WTC11 (cell line): ENCODE results near the gene SPRY2.

ENCODE experiments used
- CBFB ChIP-seq: sonication (generic); formaldehyde crosslinking; IDR thresholded peaks from 2 replicates; pipeline ENCODE4 v1.8.1; 2022; ENCODE audit warnings: mild to moderate bottlenecking, low read depth, missing genetic modification reagents
- FOXK1 ChIP-seq: sonication (generic); formaldehyde crosslinking; IDR thresholded peaks from 2 replicates; pipeline ENCODE4 v1.8.0; 2022; ENCODE audit warnings: mild to moderate bottlenecking, moderate library complexity, missing genetic modification reagents
- SMAD3 ChIP-seq: sonication (generic); formaldehyde crosslinking; IDR thresholded peaks from 2 replicates; pipeline ENCODE4 v1.8.0; 2022; ENCODE audit warnings: missing genetic modification reagents, mild to moderate bottlenecking, borderline replicate concordance
- ZBTB21 ChIP-seq: sonication (generic); formaldehyde crosslinking; IDR thresholded peaks from 2 replicates; pipeline ENCODE4 v1.8.1; 2023; ENCODE audit warnings: mild to moderate bottlenecking, missing genetic modification reagents, borderline replicate concordance
- TF ChIP-seq, protein P1 (sequence below): sonication (generic); formaldehyde crosslinking; IDR thresholded peaks from 2 replicates; pipeline ENCODE4 v1.8.1; 2022; ENCODE audit warnings: mild to moderate bottlenecking, moderate library complexity, missing genetic modification reagents
- TF ChIP-seq, protein P2 (sequence below): sonication (generic); formaldehyde crosslinking; IDR thresholded peaks from 2 replicates; pipeline ENCODE4 v1.8.0; 2022; ENCODE audit warnings: mild to moderate bottlenecking, missing genetic modification reagents
- TF ChIP-seq, protein P3 (sequence below): fragments of 200-600 bp; IDR thresholded peaks from 2 replicates; pipeline ENCODE4 v1.8.0; 2022; ENCODE audit warnings: antibody characterized with exemption

DNA sequence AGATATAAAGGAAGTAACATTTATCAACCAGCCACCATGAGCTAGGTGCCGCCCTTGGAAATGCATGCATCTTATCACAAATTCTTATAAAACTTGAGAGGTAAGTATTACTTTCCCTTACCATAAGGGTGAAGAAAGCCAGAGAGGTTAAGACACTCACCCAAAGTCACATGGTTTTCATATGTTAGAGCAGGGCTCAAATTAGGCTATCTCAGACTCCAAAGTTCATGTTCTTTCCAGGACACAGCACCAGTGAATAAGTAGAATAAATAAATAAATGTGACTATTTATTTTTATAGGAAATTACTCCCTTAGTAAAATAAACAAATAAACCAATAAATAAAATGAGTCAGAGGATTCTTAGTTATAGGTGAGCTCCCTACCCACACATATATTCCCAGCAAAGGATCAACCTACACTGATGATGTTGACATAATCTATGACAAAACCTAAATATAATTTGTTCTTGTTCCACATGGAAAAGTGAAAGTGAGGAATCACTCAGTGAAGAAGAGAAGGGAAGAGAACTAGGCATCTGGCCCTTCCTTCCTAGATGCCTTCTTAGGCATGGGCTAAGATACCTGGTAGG is 27.2 kb downstream of the SPRY2 start:
- TF ChIP-seq CBFB (CRISPR knock-in tag) = no peak
- TF ChIP-seq, protein P1, sequence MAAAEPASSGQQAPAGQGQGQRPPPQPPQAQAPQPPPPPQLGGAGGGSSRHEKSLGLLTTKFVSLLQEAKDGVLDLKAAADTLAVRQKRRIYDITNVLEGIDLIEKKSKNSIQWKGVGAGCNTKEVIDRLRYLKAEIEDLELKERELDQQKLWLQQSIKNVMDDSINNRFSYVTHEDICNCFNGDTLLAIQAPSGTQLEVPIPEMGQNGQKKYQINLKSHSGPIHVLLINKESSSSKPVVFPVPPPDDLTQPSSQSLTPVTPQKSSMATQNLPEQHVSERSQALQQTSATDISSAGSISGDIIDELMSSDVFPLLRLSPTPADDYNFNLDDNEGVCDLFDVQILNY = no peak
- TF ChIP-seq, protein P2, sequence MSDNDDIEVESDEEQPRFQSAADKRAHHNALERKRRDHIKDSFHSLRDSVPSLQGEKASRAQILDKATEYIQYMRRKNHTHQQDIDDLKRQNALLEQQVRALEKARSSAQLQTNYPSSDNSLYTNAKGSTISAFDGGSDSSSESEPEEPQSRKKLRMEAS (CRISPR knock-in tag) = no peak
- TF ChIP-seq FOXK1 (CRISPR knock-in tag) = no peak
- TF ChIP-seq, protein P3, sequence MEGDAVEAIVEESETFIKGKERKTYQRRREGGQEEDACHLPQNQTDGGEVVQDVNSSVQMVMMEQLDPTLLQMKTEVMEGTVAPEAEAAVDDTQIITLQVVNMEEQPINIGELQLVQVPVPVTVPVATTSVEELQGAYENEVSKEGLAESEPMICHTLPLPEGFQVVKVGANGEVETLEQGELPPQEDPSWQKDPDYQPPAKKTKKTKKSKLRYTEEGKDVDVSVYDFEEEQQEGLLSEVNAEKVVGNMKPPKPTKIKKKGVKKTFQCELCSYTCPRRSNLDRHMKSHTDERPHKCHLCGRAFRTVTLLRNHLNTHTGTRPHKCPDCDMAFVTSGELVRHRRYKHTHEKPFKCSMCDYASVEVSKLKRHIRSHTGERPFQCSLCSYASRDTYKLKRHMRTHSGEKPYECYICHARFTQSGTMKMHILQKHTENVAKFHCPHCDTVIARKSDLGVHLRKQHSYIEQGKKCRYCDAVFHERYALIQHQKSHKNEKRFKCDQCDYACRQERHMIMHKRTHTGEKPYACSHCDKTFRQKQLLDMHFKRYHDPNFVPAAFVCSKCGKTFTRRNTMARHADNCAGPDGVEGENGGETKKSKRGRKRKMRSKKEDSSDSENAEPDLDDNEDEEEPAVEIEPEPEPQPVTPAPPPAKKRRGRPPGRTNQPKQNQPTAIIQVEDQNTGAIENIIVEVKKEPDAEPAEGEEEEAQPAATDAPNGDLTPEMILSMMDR = no peak
- TF ChIP-seq ZBTB21 (CRISPR knock-in tag) = no peak
- no peak for TF ChIP-seq SMAD3
